Frontal cortex (tissue), 4 donors: ENCODE results near the gene NELFB. TPM values are rescaled to one million over a fixed set of nuclear protein-coding genes. Genes with fewer than 3 reads are reported as not detected.

Source experiments
- DNase-seq, 2 donors: peaks; one replicate each; pipeline ENCODE4 v3.0.0; 2012; ENCODE audit warnings: low spot score in 2 of 2
- FAIRE-seq: peaks from 2 replicates; lab custom pipeline; 2012; peaks lifted over from hg19 to GRCh38; lab: Jason Lieb, UNC
- total RNA-seq: library from RNA; depleted of rRNA; stranded (reverse); fragments of >200 nt; gene quantifications from one replicate; pipeline ENCODE4 v1.2.3, GENCODE V29; 2014
- donor health status: control.
- donor health status: control.
- donor health status: control.

Gene NELFB
- total RNA-seq, 1 donor from 2014 or later: 36.7 TPM

DNA sequence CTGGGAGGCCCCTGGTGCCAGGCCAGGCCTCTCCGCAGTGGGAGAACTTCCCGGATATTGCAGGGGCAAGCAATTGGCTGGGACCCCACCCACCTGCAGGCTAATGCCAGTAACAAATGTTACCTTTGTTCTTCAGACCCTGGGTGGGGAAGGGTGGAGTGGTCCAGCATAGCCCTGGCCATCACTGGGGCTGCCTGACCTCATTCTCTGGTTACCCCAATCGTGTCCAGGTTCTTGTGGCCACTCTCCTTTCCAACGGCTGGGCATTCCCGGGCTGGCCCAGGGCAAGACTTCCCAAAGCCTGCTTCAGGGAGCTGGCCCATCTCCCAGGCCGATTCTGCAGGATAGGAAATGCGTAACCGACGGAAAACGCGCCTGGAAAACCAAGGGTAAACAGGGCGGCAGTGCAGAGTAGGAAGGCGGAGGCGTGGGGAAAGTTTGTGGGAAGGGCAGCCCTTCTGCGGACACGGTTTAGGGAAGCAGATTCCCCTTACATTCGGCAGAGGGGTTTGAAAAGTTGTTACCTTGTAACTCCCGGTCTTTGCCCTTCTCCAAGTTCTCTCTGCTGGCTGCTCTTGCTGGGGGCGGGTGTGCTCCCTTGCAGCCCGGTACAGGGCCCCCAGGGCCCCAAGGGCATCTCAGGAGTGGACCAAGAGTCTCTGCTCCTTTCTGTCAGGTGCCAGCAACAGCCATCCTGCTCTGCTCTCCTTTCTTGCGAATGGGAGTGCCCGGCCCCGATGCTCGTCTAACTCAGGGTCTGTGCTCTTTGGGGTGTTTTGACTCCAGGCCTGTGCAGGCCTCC, 43.5 kb downstream of the NELFB start:
- no peak for FAIRE-seq
- no peak for DNase-seq

DNA sequence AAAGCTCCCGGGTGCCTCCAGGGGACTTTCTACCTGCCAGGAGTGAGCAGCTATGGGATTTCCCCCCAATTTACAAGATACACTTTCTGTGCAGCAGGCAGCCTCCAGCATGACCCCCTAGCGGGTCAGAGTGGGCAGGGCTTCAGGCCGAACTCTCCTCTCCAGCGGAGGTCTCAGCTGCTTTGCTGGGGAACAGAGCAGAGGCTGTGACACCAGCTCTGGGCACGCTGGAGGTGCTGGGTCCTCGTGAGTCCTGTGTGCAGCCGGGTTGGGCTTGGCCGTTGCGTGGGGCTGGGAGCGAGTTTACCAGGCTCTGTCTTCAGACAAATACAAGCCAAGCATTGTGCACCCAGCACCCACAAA, 44.1 kb downstream of the NELFB start:
- no peak for DNase-seq
- FAIRE-seq: no peak

DNA sequence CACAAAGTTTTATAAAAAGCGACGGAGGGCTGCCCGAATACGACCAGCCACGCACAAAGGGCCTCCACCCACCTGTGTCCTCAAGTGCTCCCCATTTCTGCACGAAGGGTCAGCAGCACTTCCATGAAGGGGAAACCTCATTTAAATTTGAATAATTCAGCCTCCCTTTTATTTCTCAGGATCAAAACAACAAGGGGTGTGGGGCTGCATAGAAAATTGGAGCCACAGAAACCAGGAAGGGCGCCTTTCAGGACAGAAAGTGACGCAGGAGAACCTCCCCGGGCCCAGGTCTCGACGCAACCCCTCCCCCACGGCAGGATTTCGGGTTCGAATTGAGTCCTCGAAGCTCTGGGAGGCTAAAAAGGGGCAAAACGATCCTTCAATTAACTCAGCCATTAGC, 44.8 kb downstream of the NELFB start:
- no peak for FAIRE-seq

DNA sequence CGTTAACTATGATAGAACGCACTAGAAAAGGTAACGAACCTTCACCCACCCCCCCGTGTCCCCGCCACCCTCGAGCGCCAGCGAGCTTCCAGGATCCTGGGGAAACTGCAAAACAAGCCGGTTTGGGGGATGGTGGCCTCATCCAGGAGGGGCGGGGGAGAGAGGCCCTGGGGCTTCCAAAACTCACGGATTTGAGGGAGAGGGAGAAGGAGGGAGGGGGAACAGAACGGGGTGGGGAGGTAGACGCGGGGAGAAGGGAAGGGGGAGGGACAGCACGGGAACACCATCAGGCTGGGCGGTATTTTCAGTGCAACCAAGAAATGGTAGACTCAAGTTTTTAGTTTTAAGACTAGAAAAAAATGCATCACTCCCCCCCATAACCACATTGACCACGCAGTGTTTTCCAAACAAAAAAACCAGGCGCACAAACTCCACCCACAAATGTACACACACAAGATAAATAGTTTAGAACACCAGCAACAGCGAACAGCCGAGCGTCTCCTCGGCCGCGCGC, 45.5 kb downstream of the NELFB start:
- no peak for DNase-seq
- no peak for FAIRE-seq

More for the DNA sequence above, 44.8 kb downstream of the NELFB start:
- no peak for DNase-seq

DNA sequence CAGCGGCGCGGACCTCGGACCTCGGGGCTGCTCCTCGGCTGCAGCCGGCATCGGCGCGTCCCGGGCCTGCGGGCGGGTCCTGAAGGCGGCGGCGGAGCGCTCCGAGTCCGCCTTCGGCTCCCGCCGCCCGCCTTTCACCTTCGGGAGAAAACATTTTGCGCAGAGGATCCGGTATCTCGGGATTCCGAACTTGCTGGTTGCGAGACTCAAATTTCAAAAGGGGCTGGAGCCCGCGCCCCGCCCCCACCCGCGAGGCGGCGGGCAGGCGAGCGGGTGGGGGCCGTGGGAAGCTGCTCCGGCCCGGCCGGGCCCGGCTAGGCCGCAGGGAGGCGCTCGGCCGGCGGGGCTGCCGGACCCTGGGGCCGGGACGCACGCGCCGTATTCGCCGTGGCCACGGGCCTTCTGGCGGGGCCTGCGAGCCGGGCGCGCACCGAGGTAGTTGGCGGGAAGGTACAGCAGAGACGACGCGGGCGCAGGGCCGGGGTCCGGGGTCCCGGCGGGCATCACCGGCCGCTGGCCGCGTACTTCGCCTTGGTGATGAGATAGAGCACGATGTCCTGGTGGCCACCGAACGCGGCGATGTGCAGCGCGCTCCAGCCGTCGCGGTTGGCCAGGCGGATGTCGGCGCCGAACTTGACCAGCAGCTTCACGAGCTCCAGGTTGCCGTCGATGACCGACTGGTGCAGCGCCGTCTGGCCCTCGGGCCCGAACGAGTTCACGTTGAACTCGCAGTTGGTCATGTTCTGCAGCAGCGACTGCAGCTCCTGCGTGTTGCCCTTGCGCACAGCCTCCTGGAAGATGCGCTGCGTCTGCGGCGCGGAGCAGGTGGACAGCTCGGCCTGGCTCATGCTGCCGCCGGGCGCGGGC, 46.2 kb downstream of the NELFB start:
- FAIRE-seq (no peak), DNase-seq (no peak)

DNA sequence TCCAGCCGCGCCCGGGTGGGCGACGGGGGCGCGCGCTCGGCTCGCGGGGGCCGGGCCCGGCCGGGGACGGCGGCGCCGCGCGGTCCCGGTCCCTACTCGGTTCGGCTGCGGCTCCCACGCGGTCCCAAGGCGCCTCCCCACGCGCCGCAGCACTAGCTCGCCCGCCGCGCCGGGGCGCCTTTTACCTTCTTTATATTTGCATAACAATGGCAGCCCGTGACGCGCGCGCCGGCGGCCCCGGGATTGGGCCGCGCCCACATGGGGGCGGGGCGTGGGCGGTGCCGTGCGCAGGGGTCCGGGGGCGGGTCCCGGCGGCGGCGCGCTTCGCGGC, 47.0 kb downstream of the NELFB start, which contains the start of gene NRARP:
NRARP (minus strand) TSS at position 154 of the 331 bp plus-strand sequence. CDS start 343 bp downstream, outside the sequence.
- FAIRE-seq: no peak

DNA sequence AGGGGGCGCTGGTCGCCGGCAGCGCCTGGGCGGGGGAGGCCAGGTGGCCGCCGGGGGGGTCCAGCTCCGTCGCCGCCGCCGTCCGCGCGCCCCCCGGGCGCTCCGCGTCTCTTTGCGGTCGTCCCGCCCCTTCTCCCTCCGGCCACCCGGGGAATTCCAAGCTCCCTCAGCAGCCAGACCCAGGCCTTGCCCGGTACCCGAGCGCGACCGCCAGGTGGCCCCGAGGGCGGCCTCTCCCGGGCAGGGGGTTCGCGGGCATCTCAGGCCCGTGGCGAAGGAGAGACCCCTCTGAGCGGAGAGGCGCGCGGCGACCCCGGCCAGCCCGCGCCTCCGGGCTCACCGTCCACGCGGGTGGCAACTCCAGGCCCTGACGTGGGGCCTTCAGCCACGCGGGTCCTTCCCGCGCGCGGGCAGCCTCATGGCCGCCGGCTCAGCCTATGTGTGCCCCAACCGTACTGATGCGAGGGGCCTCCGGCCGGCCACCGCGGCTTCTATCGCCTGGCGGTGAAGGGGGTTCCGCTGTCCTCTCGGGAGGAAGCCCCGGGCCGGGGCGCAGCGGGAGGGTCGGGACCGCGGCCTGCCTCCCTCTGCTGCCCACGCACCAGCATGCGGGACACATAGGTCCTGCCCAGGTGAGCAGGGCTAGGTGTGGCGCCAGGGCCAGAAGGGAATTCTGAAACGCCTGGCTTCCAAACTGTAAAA, 47.5 kb downstream of the NELFB start:
- no peak for FAIRE-seq
- DNase-seq: no peak

More for the DNA sequence above, 47.0 kb downstream of the NELFB start, which contains the start of gene NRARP:
- peak; percentile 95 to 97 for DNase-seq

DNA sequence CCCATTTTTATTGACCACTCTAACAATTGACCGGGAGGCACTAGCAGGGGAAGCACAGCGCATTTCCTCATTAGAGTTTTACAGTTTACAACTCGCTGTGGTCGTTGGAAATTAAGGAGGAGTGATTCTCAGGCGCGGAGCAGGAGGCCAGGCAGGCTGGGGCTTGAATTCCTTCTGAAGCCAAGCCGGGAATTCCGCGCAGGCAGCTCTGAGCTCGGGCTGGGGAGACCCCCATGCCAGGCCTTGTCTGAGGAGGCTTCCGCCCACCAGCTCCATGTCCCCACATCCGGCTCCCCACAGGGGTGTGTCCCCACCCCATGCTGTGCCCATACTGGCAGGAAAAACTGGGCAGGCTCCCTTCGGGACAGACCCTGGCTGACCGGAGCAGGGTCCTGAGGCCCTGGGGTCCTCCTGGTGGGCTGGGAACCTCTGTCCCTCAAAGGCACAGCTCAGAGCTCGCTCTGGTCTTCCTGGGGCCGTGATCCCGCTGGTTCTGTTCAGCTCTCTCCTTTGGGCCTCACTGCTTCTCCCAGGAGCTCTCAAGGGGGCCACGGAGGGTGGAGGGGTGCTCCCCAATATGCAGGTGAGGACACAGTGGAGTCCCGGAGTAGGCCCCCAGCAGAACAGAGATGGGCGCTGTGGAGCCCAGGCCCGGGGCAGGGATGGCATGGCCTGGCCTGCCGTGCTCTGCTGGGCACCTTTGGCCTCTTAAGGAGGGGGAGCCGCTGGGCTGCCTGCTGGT, 48.2 kb downstream of the NELFB start:
- DNase-seq: no peak
- FAIRE-seq: no peak

DNA sequence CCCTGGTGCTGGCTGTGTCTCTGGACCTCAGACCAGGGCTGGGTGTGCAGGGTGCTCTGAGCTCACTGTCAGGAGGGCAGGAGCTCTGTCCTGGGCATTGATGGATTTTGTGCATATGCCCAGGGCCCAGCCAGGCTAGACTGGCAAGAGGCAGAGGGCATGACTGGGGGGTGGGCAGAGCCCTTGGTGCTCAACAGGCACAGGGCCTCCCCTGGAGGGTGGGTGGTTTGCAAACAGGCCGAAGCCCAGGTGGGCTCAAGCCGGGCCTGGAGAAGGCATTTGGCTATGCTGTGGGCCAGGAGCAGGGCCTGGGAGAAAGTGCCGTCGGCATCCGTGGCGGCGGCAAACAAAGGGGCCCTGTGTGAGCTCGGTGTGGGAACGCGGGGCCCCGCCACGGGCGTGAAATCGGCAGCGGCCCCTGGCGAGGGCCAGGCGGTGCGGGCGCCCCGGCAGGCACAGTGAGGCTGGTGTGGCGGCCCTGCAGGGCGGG, 48.8 kb downstream of the NELFB start:
- DNase-seq (no peak), FAIRE-seq (no peak)

DNA sequence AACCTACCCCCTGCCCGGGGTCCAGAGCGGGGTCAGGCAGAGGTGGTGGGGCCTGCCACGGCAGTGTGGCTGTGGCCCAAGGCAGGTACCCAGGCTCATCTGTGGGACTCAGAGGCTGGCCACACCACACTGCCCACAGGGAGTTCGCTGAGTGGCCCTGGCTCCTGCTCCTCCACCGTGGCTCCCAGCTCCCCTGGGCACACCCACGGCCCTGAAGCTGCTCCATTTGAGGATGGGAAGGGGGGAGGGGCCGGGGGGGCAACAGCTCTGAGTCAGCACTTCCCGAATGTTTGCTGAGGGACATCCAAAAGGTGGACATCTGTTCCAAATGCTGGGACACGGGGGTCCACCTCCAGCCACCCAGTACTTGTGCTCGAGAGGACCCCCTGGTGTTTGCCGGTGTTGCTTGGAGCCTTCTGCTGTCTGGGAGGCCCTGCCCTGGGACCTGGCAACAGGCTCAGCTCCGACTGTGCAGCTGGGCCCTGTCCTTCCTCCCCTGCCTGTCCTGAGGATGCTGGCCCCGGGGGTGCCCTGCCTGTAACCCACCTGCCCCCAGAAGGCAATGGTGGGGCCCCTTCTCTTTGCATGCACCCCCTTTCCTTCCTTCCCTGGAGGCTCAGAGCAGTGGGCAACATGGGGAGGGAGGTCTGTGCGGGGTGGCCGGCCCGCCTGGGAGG, 49.4 kb downstream of the NELFB start:
- FAIRE-seq (no peak), DNase-seq (no peak)

DNA sequence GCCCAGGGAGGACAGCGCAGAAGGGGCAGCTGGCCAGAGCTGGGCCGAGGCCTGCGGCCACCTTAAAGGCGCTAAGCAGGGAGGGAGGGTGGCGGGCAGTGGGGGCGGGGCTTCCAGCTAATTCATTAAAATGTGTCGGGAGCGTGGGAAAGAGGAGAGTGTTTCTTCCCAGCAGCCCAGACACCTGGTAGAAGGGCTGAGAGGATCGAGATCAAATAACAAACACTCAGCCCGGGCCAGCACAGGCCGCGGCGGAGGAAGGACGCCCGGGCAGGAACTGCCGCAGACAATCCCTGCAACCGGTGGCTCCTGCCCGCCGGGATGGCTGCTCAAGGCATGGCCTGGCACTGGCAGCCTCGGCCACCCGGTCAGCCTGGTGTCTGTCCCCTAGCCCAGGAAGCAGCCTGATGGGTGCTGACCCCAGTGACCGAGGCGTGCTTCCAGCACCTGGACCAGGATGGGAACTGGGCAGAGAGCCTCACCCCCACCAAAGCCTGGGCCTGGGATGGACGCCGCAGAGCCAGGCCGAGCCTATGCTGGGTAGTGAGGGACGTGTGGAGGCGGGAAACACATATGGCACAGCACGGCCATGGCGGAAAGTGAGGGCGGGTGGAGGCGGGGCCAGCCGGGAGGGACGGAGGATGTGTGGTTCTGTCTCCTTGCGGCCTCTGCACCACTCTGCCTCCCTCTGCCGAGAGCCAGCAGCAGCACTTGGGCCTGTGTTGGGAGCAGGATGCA, 50.1 kb downstream of the NELFB start:
- FAIRE-seq (no peak), DNase-seq (no peak)

DNA sequence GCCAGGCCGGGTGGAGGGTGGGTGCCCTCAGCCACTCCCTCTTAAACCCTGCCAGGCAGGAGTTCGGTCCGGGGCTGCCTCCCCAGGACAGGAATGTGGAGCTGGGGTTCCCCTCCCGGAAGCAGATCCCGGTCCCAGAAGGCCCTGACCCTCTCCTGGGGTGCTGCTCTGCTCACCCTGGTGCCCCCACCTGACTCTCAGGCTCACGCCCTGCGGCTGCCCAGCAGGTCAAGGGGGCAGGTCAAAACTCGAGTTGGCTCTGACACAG, 50.6 kb downstream of the NELFB start:
- DNase-seq (no peak), FAIRE-seq (no peak)

DNA sequence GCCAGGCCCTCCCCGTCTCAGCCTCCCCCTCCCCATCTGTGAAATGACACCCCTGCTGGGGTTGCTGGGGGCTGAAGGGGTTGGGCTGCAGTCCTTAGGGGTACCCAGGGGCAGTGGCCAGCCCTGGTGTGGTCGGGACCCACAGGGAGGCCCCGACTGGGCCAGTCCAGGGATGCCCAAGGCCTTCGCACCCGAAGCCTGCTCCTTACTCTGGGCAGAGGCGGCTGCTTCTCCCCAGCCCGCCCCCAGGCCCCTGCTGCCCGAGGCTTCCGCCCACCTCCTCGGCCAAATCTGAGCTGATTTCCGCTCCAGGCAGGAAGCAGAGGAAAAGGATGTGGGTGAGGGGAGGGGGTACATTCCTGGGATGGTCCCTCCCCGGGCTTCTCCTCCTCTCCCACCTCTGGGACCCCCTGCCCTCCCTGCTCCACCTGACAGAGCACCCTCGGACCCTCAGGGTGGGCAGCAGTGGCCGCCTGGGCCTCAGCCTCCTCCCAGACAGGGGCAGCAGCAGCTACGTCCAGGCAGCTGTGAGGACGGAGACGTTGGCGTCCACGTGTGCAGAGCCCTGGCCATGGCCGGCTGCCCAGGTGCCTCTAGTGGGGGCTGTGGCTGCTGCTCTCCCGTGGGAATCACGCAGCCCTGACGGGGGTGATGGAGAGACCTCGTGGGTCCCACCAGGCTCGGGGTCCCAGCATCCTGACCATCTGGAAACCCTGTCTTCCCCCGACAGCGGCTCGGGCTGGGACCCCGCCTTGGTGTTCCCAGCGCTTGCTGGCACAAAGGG, 51.1 kb downstream of the NELFB start:
- FAIRE-seq: no peak
- DNase-seq: no peak

DNA sequence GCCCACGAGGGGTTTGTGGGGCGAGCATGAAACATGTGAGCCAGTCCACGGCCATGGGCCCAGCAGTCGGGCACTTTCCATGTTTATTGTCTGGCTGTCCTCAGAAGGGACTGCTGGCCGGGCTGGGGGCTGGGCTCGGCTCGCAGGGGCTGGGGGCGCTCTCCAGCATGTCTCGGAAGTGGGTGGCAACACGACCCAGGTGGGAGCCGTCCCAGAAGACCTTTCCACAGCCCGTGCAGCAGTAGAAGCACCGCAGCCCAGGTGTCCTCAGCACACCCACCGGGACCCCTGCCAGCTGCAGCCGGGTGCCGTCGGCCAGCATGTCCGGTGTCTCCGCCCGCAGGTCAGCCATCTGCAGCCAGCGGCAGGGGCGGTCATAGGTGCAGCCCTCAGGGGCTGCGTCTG, 51.7 kb downstream of the NELFB start:
- DNase-seq (no peak), FAIRE-seq (no peak)

DNA sequence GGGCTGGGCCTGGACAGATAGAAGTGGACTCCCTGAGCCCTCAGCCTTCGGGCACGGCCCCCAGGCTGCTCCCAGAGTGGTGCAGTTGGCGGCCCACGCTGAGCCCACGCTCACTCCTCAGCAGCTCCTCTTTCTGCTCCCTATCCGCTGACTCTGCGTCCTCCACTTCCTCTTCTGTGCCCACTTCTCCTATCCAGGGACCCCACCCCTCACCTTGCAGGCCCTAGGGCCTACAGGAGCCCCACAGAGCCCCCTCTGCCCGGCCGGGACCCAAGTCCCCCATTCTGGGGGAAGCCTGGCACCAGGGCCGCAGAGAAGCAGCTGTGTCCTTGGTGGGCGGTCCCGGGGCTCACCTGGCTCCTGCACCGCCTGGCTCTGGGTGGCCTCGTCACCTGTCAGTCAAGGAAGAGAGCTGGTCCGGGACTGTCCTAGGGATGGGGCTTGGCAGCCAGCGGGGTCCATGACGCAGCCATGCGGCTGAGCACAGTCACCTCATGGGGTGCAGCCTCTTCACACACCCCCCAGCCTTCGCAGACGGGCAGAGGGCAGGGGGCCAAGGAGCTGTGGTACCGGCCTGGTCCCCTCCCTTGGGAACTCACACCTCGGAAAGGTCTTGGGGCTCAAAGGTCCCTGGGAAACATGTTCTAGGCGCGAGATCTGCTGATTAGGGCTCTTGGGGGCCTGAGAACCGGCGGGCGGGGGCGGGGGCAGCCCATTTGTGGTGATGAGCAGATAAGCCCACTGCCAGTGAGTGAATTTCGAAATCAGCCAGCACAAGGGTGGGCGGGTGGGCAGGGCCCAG, 52.3 kb downstream of the NELFB start:
- no peak for DNase-seq

DNA sequence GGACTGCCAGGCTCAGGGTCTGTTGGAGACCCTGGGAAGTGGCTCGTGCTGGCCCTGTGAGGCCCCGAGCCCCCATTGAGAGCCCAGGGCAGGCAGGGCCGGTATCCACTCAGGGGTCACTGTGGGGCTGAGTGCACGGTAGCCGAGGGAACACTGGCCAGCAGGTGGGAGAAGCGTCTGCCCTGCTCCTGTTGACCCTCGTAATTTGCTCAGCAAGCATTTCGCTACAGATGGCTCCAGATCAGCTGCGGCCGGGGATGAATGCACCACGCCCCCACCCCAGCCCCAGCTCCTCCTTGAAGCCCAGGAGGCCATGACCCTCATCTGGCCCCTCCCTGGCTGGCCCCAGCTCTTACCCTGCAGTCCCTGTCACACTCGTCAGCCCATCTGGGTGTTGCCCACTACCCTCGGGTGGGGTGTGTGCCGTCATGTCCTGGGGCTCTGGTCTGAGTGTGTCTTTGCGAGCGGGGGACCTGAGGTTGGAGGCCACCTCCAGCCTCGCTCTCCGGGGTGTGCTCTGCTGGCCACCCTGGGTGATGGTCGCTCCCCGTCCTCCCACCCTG, 53.0 kb downstream of the NELFB start:
- FAIRE-seq (no peak), DNase-seq (no peak)

More for the DNA sequence above, 52.3 kb downstream of the NELFB start:
- no peak for FAIRE-seq
